HAP-1 (cell line): Measurements from ENCODE around the gene RALGAPA2.
A peak's percentile ranks its signal among the peaks of the same experiment; 100 is the strongest.

ENCODE experiments used
- DNase-seq, 2 experiments: peaks; one replicate each; pipeline ENCODE4 v3.0.0-alpha.2; 2016 to 2020; ENCODE audit warnings: low spot score in 2 of 2
- H3K27me3 ChIP-seq: fragments of 250-450 bp; sonication (Bioruptor Pico); 2 replicates; pipeline ENCODE4 v1.5.1; 2020; ENCODE audit warnings: low read depth, mild to moderate bottlenecking, moderate library complexity
- H3K36me3 ChIP-seq: fragments of 250-450 bp; sonication (Bioruptor Pico); replicated peaks from 2 replicates; pipeline ENCODE4 v1.5.1; 2020; ENCODE audit warnings: mild to moderate bottlenecking
- H3K4me1 ChIP-seq: fragments of 250-450 bp; sonication (Bioruptor Pico); 2 replicates; pipeline ENCODE4 v1.5.1; 2020; ENCODE audit warnings: mild to moderate bottlenecking
- H3K4me3 ChIP-seq: fragments of 250-450 bp; sonication (Bioruptor Pico); 2 replicates; pipeline ENCODE4 v1.5.1; 2020; ENCODE audit warnings: mild to moderate bottlenecking, moderate library complexity
- H3K9me3 ChIP-seq: fragments of 250-450 bp; sonication (Bioruptor Pico); 2 replicates; pipeline ENCODE4 v1.5.1; 2020; ENCODE audit warnings: mild to moderate bottlenecking, moderate library complexity
- in situ Hi-C: fragments of 300-500 bp; cut with MboI; formaldehyde crosslinking; loops from 3 replicates; pipeline ENCODE4 v1.14.3; 2020; ENCODE audit warnings: low sequenced_read_pairs, inconsistent platforms, mixed read lengths

The RALGAPA2 gene

GRCh38 chr20:20710443-20711315 lies 1.8 kb downstream of the RALGAPA2 start:
- peak overlapping the region; percentile 64 for H3K4me3 ChIP-seq
- peaks cover 16% of the 10 kb centered on the region for H3K4me1 ChIP-seq
- H3K36me3 ChIP-seq, result no peaks in the 10 kb centered on the region
- H3K9me3 ChIP-seq, result no peaks in the 10 kb centered on the region
- in situ Hi-C loops, result no loop called here
- no peak for DNase-seq
- H3K27me3 ChIP-seq, result no peaks in the 10 kb centered on the region

GRCh38 chr20:20709887-20710286 lies 2.6 kb downstream of the RALGAPA2 start:
- peaks cover 16% of the 10 kb centered on the region for H3K4me1 ChIP-seq
- H3K27me3 ChIP-seq, result no peaks in the 10 kb centered on the region
- no peaks in the 10 kb centered on the region for H3K36me3 ChIP-seq
- in situ Hi-C loops, result no loop called here
- no peaks in the 10 kb centered on the region for H3K9me3 ChIP-seq
- no peak overlapping the region for H3K4me3 ChIP-seq
- DNase-seq, result no peak

- Histone ChIP-seq H3K36me3 (no peaks in the 10 kb centered on the region), H3K4me1 (peaks cover 7% of the 10 kb centered on the region), H3K9me3 (no peaks in the 10 kb centered on the region), H3K4me3 (no peak overlapping the region), H3K27me3 (no peaks in the 10 kb centered on the region)
- no peak for DNase-seq
- in situ Hi-C loops, result no loop called here
Observed at GRCh38 chr20:20706285-20706684, 6.2 kb downstream of the RALGAPA2 start.

- DNase-seq, result no peak
- in situ Hi-C loops, result no loop called here
- H3K4me3 ChIP-seq, result no peak overlapping the region
- no peaks in the 10 kb centered on the region for H3K9me3 ChIP-seq
- H3K36me3 ChIP-seq, result no peaks in the 10 kb centered on the region
- no peaks in the 10 kb centered on the region for H3K4me1 ChIP-seq
- H3K27me3 ChIP-seq, result no peaks in the 10 kb centered on the region
Observed at GRCh38 chr20:20702330-20703245, 9.9 kb downstream of the RALGAPA2 start.

GRCh38 chr20:20699917-20700316 lies 12.5 kb downstream of the RALGAPA2 start:
- Histone ChIP-seq H3K27me3 (no peaks in the 10 kb centered on the region), H3K4me1 (no peaks in the 10 kb centered on the region), H3K9me3 (no peaks in the 10 kb centered on the region), H3K4me3 (no peak overlapping the region), H3K36me3 (no peaks in the 10 kb centered on the region)
- no peak for DNase-seq
- in situ Hi-C loops, result no loop called here

GRCh38 chr20:20699144-20699543 lies 13.3 kb downstream of the RALGAPA2 start:
- no peaks in the 10 kb centered on the region for H3K9me3 ChIP-seq
- in situ Hi-C loops, result no loop called here
- no peaks in the 10 kb centered on the region for H3K27me3 ChIP-seq
- no peak for DNase-seq
- no peaks in the 10 kb centered on the region for H3K36me3 ChIP-seq
- H3K4me1 ChIP-seq, result no peaks in the 10 kb centered on the region
- H3K4me3 ChIP-seq, result no peak overlapping the region

GRCh38 chr20:20697325-20697845 lies 15.1 kb downstream of the RALGAPA2 start:
- Histone ChIP-seq H3K36me3 (no peaks in the 10 kb centered on the region), H3K9me3 (no peaks in the 10 kb centered on the region), H3K27me3 (no peaks in the 10 kb centered on the region), H3K4me1 (no peaks in the 10 kb centered on the region), H3K4me3 (no peak overlapping the region)
- in situ Hi-C loops, result no loop called here
- DNase-seq, result no peak

- no peak overlapping the region for H3K4me3 ChIP-seq
- no peaks in the 10 kb centered on the region for H3K27me3 ChIP-seq
- H3K4me1 ChIP-seq, result no peaks in the 10 kb centered on the region
- H3K36me3 ChIP-seq, result no peaks in the 10 kb centered on the region
- H3K9me3 ChIP-seq, result no peaks in the 10 kb centered on the region
- no peak for DNase-seq
- in situ Hi-C loops, result no loop called here
Observed at GRCh38 chr20:20695250-20695816, 17.1 kb downstream of the RALGAPA2 start.

GRCh38 chr20:20694591-20694990 lies 17.9 kb downstream of the RALGAPA2 start:
- Histone ChIP-seq H3K9me3 (no peaks in the 10 kb centered on the region), H3K27me3 (no peaks in the 10 kb centered on the region), H3K4me3 (no peak overlapping the region), H3K36me3 (no peaks in the 10 kb centered on the region), H3K4me1 (no peaks in the 10 kb centered on the region)
- no peak for DNase-seq
- in situ Hi-C loops, result no loop called here

- no peaks in the 10 kb centered on the region for H3K4me1 ChIP-seq
- no peaks in the 10 kb centered on the region for H3K9me3 ChIP-seq
- in situ Hi-C loops, result no loop called here
- H3K27me3 ChIP-seq, result no peaks in the 10 kb centered on the region
- H3K36me3 ChIP-seq, result no peaks in the 10 kb centered on the region
- H3K4me3 ChIP-seq, result no peak overlapping the region
- no peak for DNase-seq
Observed at GRCh38 chr20:20692587-20692986, 19.9 kb downstream of the RALGAPA2 start.

- H3K36me3 ChIP-seq, result no peaks in the 10 kb centered on the region
- H3K9me3 ChIP-seq, result no peaks in the 10 kb centered on the region
- H3K4me3 ChIP-seq, result no peak overlapping the region
- in situ Hi-C loops, result no loop called here
- H3K27me3 ChIP-seq, result no peaks in the 10 kb centered on the region
- no peaks in the 10 kb centered on the region for H3K4me1 ChIP-seq
- no peak for DNase-seq
Observed at GRCh38 chr20:20691477-20692235, 20.8 kb downstream of the RALGAPA2 start.

- Histone ChIP-seq H3K27me3 (no peaks in the 10 kb centered on the region), H3K9me3 (no peaks in the 10 kb centered on the region), H3K4me3 (no peak overlapping the region), H3K36me3 (no peaks in the 10 kb centered on the region), H3K4me1 (no peaks in the 10 kb centered on the region)
- no peak for DNase-seq
- in situ Hi-C loops, result no loop called here
Observed at GRCh38 chr20:20690676-20691476, 21.6 kb downstream of the RALGAPA2 start.
